Esophagus muscularis mucosa (tissue), 3 donors: Measurements from ENCODE around the gene SASH1.

ENCODE experiments used
- CTCF ChIP-seq, 3 experiments: fragments of 200-600 bp in 2 of 3; fragments of 450-650 bp in 1 of 3; sonication (generic) in 2 of 3; IDR thresholded peaks; one replicate each; pipeline ENCODE4 v1.5.1; 2017 to 2019; ENCODE audit warnings: antibody characterized with exemption in 3 of 3, mild to moderate bottlenecking in 2 of 3, moderate library complexity in 1 of 3
- POLR2A ChIP-seq: fragments of 450-650 bp; IDR thresholded peaks from one replicate; pipeline ENCODE4 v1.6.1; 2017; ENCODE audit warnings: antibody characterized with exemption, moderate library complexity, mild to moderate bottlenecking, low read depth
- POLR2AphosphoS5 ChIP-seq, 2 donors: sonication (generic); formaldehyde crosslinking; IDR thresholded peaks; one replicate each; pipeline ENCODE4 v1.6.1; 2017; ENCODE audit warnings: antibody characterized with exemption in 2 of 2

- TF ChIP-seq CTCF (IDR thresholded peaks at IDR 0.05) (peak; percentile 96 to 97 (median 96)), POLR2AphosphoS5 (IDR thresholded peaks at IDR 0.05) (peak; percentile 5 to 11), POLR2A (no peak)
These were observed 121.8 kb downstream of the SASH1 start for GRCh38 chr6:148464319-148465010.
